Stomach smooth muscle (tissue), 2 donors: ENCODE data around the gene TNC.

Experiments used
- H3K27ac ChIP-seq: one replicate; pipeline ENCODE4 v1.7.0; 2013; ENCODE audit warnings: mild to moderate bottlenecking, low read length, inconsistent platforms
- H3K27me3 ChIP-seq, 2 donors: one replicate each; pipeline ENCODE4 v1.7.0; 2013; ENCODE audit warnings: low read length in 2 of 2; ENCODE audit not compliant: insufficient read depth in 2 of 2, control insufficient read depth in 1 of 2
- H3K36me3 ChIP-seq, 2 donors: one replicate each; pipeline ENCODE4 v1.7.0; 2013; ENCODE audit warnings: low read length in 2 of 2; ENCODE audit not compliant: control insufficient read depth in 2 of 2, insufficient read depth in 2 of 2
- H3K4me1 ChIP-seq: one replicate; pipeline ENCODE4 v1.7.0; 2013; ENCODE audit warnings: low read length; ENCODE audit not compliant: control insufficient read depth, insufficient read depth
- H3K4me3 ChIP-seq, 2 donors: one replicate each; pipeline ENCODE4 v1.7.0; 2013; ENCODE audit warnings: low read length in 2 of 2
- H3K9ac ChIP-seq, 2 donors: one replicate each; pipeline ENCODE4 v1.7.0; 2013; ENCODE audit warnings: low read length in 2 of 2, mild to moderate bottlenecking in 1 of 2
- H3K9me3 ChIP-seq, 2 donors: one replicate each; pipeline ENCODE4 v1.7.0; 2013; ENCODE audit warnings: low read length in 2 of 2; ENCODE audit not compliant: control insufficient read depth in 2 of 2
- donor health status: healthy.
- donor health status: Pancreatic carcinoma.

The TNC gene

DNA sequence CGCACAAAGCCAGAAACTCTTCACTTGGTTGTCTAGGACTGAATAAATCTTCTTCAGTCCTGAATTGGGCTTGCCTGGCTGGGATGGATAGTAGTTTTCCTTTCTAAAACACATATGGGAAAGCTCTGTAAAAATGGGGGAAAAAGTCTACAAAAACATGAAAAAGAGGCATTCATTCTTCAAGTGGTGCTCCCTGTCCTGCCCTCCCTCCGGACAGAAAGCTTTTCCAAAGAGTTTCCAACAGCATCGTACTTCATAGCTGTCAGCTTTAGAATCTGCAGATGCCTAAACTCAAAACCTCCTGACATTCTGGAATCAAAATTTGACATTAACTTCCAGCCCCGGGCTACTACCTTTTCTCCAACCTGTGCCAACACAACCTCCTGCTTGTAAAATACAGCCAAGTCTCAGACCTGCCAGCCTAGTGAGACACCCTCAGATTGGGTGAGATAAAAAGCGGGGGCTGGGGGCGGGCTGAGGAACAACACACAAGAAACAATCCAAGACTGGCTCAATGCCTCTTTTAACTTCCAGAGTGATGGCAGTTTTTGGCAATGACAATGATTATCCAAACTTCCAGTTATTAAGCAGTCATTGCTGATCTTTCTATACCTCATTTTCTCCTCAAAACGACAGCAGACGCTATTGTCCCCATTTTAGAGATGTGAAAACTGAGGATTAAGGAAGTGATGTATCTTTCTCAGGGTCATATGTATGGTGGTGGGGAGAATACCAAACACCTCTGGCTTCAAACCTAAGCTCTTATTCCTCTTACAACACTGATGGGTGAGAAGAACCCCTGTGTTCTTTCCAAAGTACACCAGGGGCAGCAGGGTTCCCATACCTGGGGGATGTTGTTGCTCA is 1.3 kb downstream of the TNC start:
- Histone ChIP-seq H3K27me3 (no peaks in the 10 kb centered on the region), H3K9ac (peak overlapping the region; percentile 97 to 99), H3K4me1 (peaks cover 50% of the 10 kb centered on the region), H3K36me3 (peaks cover 16 to 32% of the 10 kb centered on the region in 2 donors), H3K27ac (peak overlapping the region; percentile 99), H3K4me3 (peak overlapping the region; percentile 81 to 96), H3K9me3 (no peaks in the 10 kb centered on the region)

DNA sequence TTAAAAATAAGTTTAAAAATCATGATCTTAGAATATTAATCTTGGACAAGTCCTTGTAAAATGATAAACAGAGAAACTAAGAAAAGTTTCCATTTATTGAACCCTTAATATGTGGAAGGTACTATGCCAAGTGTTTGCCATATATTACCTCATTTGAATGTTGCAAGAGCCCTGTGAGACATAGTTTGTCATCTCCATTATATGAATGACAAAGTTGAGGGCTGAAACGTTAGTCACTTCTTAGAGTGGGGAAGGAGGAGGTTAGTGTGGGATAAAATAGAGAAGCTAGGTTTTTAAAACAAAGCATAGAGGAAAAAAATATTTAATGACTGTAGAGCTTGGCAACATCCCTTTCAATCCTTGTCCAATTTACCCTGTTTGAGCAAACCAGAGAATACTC is 2.0 kb downstream of the TNC start:
- no peaks in the 10 kb centered on the region for H3K27me3 ChIP-seq
- H3K4me1 ChIP-seq = peaks cover 44% of the 10 kb centered on the region
- peak overlapping the region; percentile 97 to 99 for H3K9ac ChIP-seq
- H3K9me3 ChIP-seq = no peaks in the 10 kb centered on the region
- H3K27ac ChIP-seq = peak overlapping the region; percentile 99
- peaks cover 18 to 34% of the 10 kb centered on the region in 2 donors for H3K36me3 ChIP-seq
- peak overlapping the region; percentile 81 to 96 for H3K4me3 ChIP-seq

DNA sequence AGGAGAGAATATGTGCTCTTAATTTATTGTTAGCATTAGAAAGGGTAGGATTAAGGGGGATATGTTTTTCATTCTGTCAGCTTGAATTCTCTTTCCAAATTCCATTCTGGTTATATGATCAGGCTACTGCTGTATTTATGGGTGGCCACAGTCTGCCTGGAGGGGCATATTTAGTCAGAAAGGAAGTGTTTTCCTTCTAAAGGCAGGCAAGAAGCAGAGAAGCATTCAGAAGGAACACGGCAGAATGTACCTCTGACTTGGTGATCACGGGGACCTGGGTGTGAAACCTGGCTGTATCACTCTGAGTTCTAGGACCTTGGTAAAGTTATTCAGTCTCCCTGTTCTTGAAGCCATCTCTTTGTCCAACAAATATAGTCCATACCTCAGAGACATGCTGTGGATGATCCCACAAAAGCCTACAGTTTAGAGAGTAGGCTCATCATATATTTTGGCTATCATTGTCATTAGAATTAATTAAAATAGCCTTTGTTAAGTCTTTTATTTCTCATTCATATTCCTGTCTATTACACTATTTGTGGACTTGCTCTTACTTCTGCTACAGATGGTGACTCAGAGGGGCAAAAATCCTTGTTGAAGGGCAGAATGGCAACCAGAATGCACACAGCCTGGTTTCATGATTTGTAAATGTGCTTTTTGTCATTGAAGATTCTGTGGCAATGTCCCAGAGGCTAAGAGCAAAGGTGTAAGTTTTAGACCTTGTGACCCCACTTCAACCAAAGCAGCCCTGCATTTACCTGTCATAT is 2.7 kb downstream of the TNC start:
- Histone ChIP-seq H3K4me3 (peak overlapping the region; percentile 81 to 96), H3K4me1 (peaks cover 37% of the 10 kb centered on the region), H3K9me3 (no peaks in the 10 kb centered on the region), H3K36me3 (peaks cover 18 to 34% of the 10 kb centered on the region in 2 donors), H3K27me3 (no peaks in the 10 kb centered on the region), H3K9ac (peak overlapping the region; percentile 31 to 99), H3K27ac (peak overlapping the region; percentile 99)

DNA sequence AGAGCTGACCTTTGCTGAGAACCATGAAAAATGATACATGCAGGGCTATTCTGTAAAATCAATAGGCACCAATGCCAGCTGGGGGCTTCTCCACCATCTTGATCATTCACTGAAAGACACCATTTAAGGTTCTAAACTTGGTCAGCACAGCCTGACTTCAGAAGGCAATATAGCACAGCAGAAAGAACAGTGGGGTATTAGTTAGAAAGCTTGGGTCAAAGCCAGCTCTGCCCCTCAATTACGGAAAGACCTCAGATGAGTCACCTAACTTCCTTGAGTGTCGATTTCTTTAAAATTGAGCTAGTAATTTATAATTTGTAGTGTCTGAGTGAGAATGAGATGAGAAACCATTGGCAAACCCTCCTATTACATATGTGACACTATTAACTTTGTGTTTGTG is 3.4 kb downstream of the TNC start:
- H3K27me3 ChIP-seq = no peaks in the 10 kb centered on the region
- no peaks in the 10 kb centered on the region for H3K9me3 ChIP-seq
- H3K4me1 ChIP-seq = peaks cover 34% of the 10 kb centered on the region
- H3K9ac ChIP-seq = peak overlapping the region in 1 of 2 donors; percentile 99
- peak overlapping the region; percentile 99 for H3K27ac ChIP-seq
- H3K36me3 ChIP-seq = peaks cover 18 to 36% of the 10 kb centered on the region in 2 donors
- peak overlapping the region; percentile 81 to 96 for H3K4me3 ChIP-seq

DNA sequence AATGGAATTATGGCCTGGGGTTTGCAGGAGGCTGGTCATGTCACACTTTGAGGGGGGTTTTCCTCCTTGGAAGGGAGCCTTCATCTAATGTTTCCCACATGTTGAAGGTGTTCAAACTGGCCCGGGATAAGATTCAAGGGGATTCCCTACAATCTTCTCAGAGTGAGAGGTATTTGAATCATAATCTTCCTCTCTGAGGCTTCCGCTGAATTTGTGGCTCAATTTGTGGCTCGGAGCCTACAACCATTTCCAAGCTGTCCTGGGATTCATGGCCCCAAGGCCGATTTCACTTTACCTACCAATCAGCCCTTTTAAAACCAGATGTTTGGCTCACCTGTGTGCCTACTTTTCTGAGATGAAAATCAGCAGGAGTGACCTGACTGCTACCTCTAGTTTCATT is 3.9 kb downstream of the TNC start:
- H3K4me1 ChIP-seq = peaks cover 29% of the 10 kb centered on the region

DNA sequence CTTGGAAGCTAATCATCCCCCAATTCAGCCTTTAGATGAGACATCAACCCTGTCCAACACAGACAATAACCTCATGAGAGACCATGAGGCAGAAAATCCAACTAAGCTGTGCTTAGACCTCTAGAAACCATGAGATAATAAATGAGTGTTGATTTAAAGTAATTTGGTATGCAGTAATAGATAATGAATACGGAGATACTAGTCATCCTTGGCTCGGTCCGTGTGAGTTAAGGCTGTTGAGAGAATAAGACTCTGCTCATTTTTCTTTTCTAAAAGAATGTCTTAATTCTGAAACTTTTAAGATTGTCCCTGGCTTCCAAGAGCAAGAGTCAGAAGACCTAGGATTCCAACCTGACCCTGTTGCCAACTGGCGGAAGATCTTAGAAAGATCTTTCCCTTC is 6.1 kb downstream of the TNC start:
- H3K27ac ChIP-seq = peak overlapping the region; percentile 26
- H3K4me3 ChIP-seq = no peak overlapping the region
- H3K4me1 ChIP-seq = peaks cover 18% of the 10 kb centered on the region
- H3K36me3 ChIP-seq = peaks cover 18 to 45% of the 10 kb centered on the region in 2 donors
- no peak overlapping the region for H3K9ac ChIP-seq
- H3K9me3 ChIP-seq = no peaks in the 10 kb centered on the region
- no peaks in the 10 kb centered on the region for H3K27me3 ChIP-seq

More for the DNA sequence above, 3.9 kb downstream of the TNC start:
- no peaks in the 10 kb centered on the region for H3K27me3 ChIP-seq
- H3K9ac ChIP-seq = peak overlapping the region in 1 of 2 donors; percentile 99
- peaks cover 18 to 38% of the 10 kb centered on the region in 2 donors for H3K36me3 ChIP-seq
- H3K27ac ChIP-seq = peak overlapping the region; percentile 99
- H3K4me3 ChIP-seq = peak overlapping the region; percentile 81 to 96
- H3K9me3 ChIP-seq = no peaks in the 10 kb centered on the region

DNA sequence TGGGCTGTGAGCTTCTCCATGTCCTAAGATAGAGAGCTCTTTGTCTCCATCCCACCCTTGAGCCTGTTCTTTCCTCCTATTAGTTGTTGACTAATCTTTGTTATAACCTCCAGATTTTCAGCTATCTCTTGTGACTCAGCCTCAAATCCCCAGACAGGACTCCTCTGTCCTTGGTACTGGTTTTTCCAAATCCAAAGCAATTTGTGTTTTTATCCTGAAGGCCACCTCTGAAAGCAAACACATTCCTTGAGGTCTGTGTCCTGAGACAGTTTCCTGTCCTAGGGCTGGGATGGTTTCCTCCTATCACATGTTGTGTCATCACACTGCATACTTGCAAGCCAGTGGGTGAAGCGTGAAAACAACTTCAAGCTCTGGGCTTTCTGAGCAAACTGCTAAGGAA is 8.5 kb downstream of the TNC start:
- no peaks in the 10 kb centered on the region for H3K9me3 ChIP-seq
- H3K9ac ChIP-seq = no peak overlapping the region
- no peaks in the 10 kb centered on the region for H3K27me3 ChIP-seq
- H3K27ac ChIP-seq = no peak overlapping the region
- peak overlapping the region in 1 of 2 donors; percentile 12 for H3K4me3 ChIP-seq
- peaks cover 15% of the 10 kb centered on the region for H3K4me1 ChIP-seq
- H3K36me3 ChIP-seq = peaks cover 16 to 40% of the 10 kb centered on the region in 2 donors

DNA sequence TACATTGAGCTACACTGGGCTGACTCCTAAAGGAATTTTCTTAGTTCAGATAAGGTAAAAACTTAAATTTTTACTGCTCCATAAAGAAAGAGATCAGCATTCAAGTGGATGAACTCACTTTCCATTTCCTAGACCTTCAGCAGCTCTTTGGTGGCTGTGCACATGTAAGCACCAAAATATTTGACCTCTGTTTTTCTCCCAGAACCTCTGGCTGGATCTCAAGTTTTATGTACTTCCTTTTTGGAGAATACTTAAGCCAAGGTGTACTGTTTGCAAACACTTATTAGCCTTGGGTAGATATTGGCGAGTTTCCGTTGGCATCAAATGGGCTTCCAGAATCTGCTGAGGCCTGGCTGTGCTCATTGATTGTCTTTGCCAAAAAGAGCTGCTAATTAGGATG is 10.3 kb downstream of the TNC start:
- no peak overlapping the region for H3K4me3 ChIP-seq
- H3K9ac ChIP-seq = no peak overlapping the region
- H3K36me3 ChIP-seq = peaks cover 6 to 28% of the 10 kb centered on the region in 2 donors
- H3K27ac ChIP-seq = peak overlapping the region; percentile 42
- no peaks in the 10 kb centered on the region for H3K27me3 ChIP-seq
- peaks cover 7% of the 10 kb centered on the region for H3K4me1 ChIP-seq
- no peaks in the 10 kb centered on the region for H3K9me3 ChIP-seq

DNA sequence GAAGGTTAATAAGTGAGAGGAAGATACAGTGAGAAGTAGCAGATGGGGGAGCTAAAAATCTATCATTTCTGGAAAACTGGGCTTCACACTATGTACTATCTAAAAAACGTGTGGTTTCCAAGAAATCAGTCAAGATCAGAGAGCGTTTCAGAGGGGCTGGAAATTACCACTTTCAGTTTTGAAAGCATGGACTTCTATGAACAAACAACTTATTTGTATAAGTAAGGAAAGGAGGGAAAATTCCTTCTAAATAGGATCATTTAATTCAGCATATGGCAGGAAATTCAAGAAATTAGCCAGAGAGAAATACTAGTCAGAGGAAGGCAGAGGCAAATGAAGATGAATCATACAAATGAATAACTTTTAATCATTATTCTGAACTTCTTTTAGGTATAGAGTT is 11.3 kb downstream of the TNC start:
- Histone ChIP-seq H3K27ac (peak overlapping the region; percentile 53), H3K4me1 (peaks cover 10% of the 10 kb centered on the region), H3K4me3 (no peak overlapping the region), H3K9ac (peak overlapping the region in 1 of 2 donors; percentile 54), H3K36me3 (peaks cover 1 to 18% of the 10 kb centered on the region in 2 donors), H3K9me3 (no peaks in the 10 kb centered on the region), H3K27me3 (no peaks in the 10 kb centered on the region)

DNA sequence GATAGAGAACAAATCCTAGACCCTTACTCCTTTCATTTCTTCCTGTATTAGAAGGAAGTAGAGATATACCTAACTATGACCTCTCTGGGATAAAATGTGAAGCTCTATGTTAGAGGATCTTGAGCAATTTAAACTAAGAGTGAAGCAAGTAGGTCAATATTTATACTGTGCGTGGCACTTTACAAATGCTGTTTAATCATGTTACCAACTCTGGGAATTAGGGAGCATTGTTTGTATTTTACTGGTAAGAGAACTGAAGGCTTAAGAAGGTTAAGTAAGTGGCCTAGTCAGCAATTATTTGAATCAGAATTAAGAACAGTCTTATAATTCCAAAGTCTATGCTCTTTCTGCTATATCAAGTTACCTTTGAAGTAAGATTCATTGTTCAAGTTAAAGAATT is 12.0 kb downstream of the TNC start:
- Histone ChIP-seq H3K9ac (peak overlapping the region in 1 of 2 donors; percentile 54), H3K27ac (peak overlapping the region; percentile 53), H3K4me3 (no peak overlapping the region), H3K36me3 (peaks cover 0 to 15% of the 10 kb centered on the region in 2 donors), H3K9me3 (no peaks in the 10 kb centered on the region), H3K4me1 (peaks cover 10% of the 10 kb centered on the region), H3K27me3 (no peaks in the 10 kb centered on the region)
